ENCODE data around the gene SLC35B1. TPM values are rescaled to one million over a fixed set of nuclear protein-coding genes. Genes with fewer than 3 reads are reported as not detected.

SLC35B1 gene
- polyA plus RNA-seq, 1 of the 3 experiments (the other 2 are of a cell fraction) = 89.8 TPM

- Histone ChIP-seq H4K20me1 (ENCODE audit: insufficient read depth) (no peaks in the 10 kb centered on the region), H3K9me2 (no peaks in the 10 kb centered on the region), H3K27ac (ENCODE audit: low read depth in 2 of 2, low read length in 1 of 2) (no peak overlapping the region), H3K36me3 (replicated peaks in 1 of 2; ENCODE audit: control insufficient read depth in 1 of 2, insufficient read depth in 2 of 2, low read length in 1 of 2) (no peaks in the 10 kb centered on the region), H3F3A (replicated peaks; ENCODE audit: insufficient read depth) (no peaks in the 10 kb centered on the region), H3K4me1 (ENCODE audit: control insufficient read depth in 1 of 2, insufficient read depth in 2 of 2, low read depth in 1 of 2, low read length in 1 of 2) (peaks cover 0 to 5% of the 10 kb centered on the region in 2 experiments; a peak in 1 of 4 replicates), H2AFZ (ENCODE audit: low read depth) (no peak overlapping the region), H3K4me2 (no peak overlapping the region), H3K79me2 (ENCODE audit: insufficient read depth) (no peaks in the 10 kb centered on the region), H3K27me3 (ENCODE audit: insufficient read depth) (no peaks in the 10 kb centered on the region), H3K9ac (no peak overlapping the region), H3K4me3 (ENCODE audit: low read depth in 2 of 2, low read length in 1 of 2) (no peak overlapping the region), H3K9me3 (no peaks in the 10 kb centered on the region)
- no peak for DNase-seq
- 41% methylated on average over 1 of the region's 1 CpG for WGBS (ENCODE audit: low lambda C conversion rate)
- no peak for TF ChIP-seq FOXM1 (IDR thresholded peaks at IDR 0.05; ENCODE audit: low read depth)
- no peak for TF ChIP-seq ELF1 (IDR thresholded peaks at IDR 0.05)
- TF ChIP-seq RCOR1 (IDR thresholded peaks at IDR 0.05; ENCODE audit: low read length) = no peak
- TF ChIP-seq PBX3 (IDR thresholded peaks at IDR 0.05) = no peak
- TF ChIP-seq MEF2A (IDR thresholded peaks at IDR 0.05; ENCODE audit: borderline replicate concordance, low read depth) = no peak
- no peak for TF ChIP-seq GATA2 (CRISPR knock-in tag; IDR thresholded peaks at IDR 0.05)
- TF ChIP-seq TAF1 (IDR thresholded peaks at IDR 0.05; ENCODE audit: borderline replicate concordance, low read depth, low read length) = no peak
- TF ChIP-seq POLR2AphosphoS5 (IDR thresholded peaks at IDR 0.05; ENCODE audit: low read depth, low read length) = no peak
- no peak for TF ChIP-seq FOSL2 (IDR thresholded peaks at IDR 0.05; ENCODE audit: borderline replicate concordance, low read depth)
- no peak for TF ChIP-seq USF1 (IDR thresholded peaks at IDR 0.05; ENCODE audit: borderline replicate concordance, low read depth)
- no peak for TF ChIP-seq GABPA (IDR thresholded peaks at IDR 0.05; ENCODE audit: low read depth)
- TF ChIP-seq CHD2 (IDR thresholded peaks at IDR 0.05; ENCODE audit: low read length, partially characterized antibody) = no peak
- no peak for TF ChIP-seq SIN3A (IDR thresholded peaks at IDR 0.05; ENCODE audit: borderline replicate concordance, low read depth, low read length)
- CTCF ChIA-PET = interaction anchor here (0.6 to 1.9 kb wide), 3 partner anchors 18 to 342 kb away, joined by 3 to 6 read pairs (median 3); partner anchors contain the start of gene FAM117A
- POLR2A ChIA-PET = no interaction called here
Measured at GRCh38 chr17:49745175-49746139, 37.7 kb upstream of the SLC35B1 start.

- TF ChIP-seq RXRA (IDR thresholded peaks at IDR 0.05; ENCODE audit: borderline replicate concordance, low read depth) = peak; percentile 38; the same call in 1 of the 2 replicates
- TF ChIP-seq EP300 (IDR thresholded peaks at IDR 0.05; ENCODE audit: borderline replicate concordance in 1 of 2, low read depth in 1 of 2, low read length in 1 of 2) = no peak
- H3K4me1 ChIP-seq (ENCODE audit: control insufficient read depth in 1 of 2, insufficient read depth in 2 of 2, low read depth in 1 of 2, low read length in 1 of 2) = peaks cover 5 to 10% of the 10 kb centered on the region in 2 experiments; a peak in 2 of 4 replicates
- no peaks in the 10 kb centered on the region for H4K20me1 ChIP-seq (ENCODE audit: insufficient read depth)
- H3K27ac ChIP-seq (ENCODE audit: low read depth in 2 of 2, low read length in 1 of 2) = peak overlapping the region in 1 of 2 experiments; percentile 4; a peak in 1 of 4 replicates
- H3K9ac ChIP-seq = no peak overlapping the region
- H2AFZ ChIP-seq (ENCODE audit: low read depth) = no peak overlapping the region
- no peaks in the 10 kb centered on the region for H3K9me3 ChIP-seq
- no peaks in the 10 kb centered on the region for H3K79me2 ChIP-seq (ENCODE audit: insufficient read depth)
- 66% methylated on average over 1 of the region's 1 CpG for WGBS (ENCODE audit: low lambda C conversion rate)
- POLR2A ChIA-PET = no interaction called here
- no peaks in the 10 kb centered on the region for H3K36me3 ChIP-seq (replicated peaks in 1 of 2; ENCODE audit: control insufficient read depth in 1 of 2, insufficient read depth in 2 of 2, low read length in 1 of 2)
- H3F3A ChIP-seq (replicated peaks; ENCODE audit: insufficient read depth) = no peaks in the 10 kb centered on the region
- CTCF ChIA-PET = interaction anchor here (1.5 kb wide), 1 partner anchor 46 kb away, joined by 3 read pairs; no protein-coding TSS in a partner anchor
- DNase-seq = no peak
- H3K9me2 ChIP-seq = no peaks in the 10 kb centered on the region
- no peak overlapping the region for H3K4me2 ChIP-seq
- H3K27me3 ChIP-seq (ENCODE audit: insufficient read depth) = no peaks in the 10 kb centered on the region
- no peak overlapping the region for H3K4me3 ChIP-seq (ENCODE audit: low read depth in 2 of 2, low read length in 1 of 2)
Measured at GRCh38 chr17:49742166-49742638, 34.4 kb upstream of the SLC35B1 start.
